ENCODE data around the gene ROM1. TPM values are rescaled to one million over a fixed set of nuclear protein-coding genes. Genes with fewer than 3 reads are reported as not detected.

The ROM1 gene
- total RNA-seq = 10 to 100 TPM in 3 of 4 donors, 1 to 10 TPM in 1; 3.0 to 18.3 (median 10.7) TPM

GRCh38 chr11:62612366-62613290, at the start of gene ROM1, which contains the start of gene EML3:
Gene ROM1 (plus strand): TSS chr11:62613257. CDS start chr11:62613282, 25 bp downstream.
Gene EML3 (minus strand): TSS chr11:62612775. CDS start chr11:62612457, 318 bp downstream.
- peak; percentile 88 for ATAC-seq
- TF ChIP-seq CTCF (IDR thresholded peaks at IDR 0.05) (peak in 3 of 4 experiments; percentile 76 to 99 (median 92)), POLR2AphosphoS5 (IDR thresholded peaks at IDR 0.05) (peak; percentile 66), EP300 (IDR thresholded peaks at IDR 0.05) (no peak), POLR2A (IDR thresholded peaks at IDR 0.05) (peak in 1 of 2 donors; percentile 55)
- whole genome bisulfite sequencing, 2 donors (ENCODE audit: low coverage in 1 of 2) = no CpG with 5 or more reads among the region's 91 CpGs
- Histone ChIP-seq H3K9me3 (no peaks in the 10 kb centered on the region), H3K27me3 (no peaks in the 10 kb centered on the region), H3K36me3 (peaks cover 0 to 68% of the 10 kb centered on the region in 2 donors), H3K4me1 (peaks cover 2 to 42% (median 21%) of the 10 kb centered on the region in 3 donors), H3K4me3 (peak within 1 kb of the TSS; percentile 74 to 95), H3K27ac (peak within 1 kb of the TSS; percentile 93 to 98 (median 96))

- Histone ChIP-seq H3K4me3 (no peak overlapping the region), H3K4me1 (peaks cover 0 to 42% (median 5%) of the 10 kb centered on the region in 3 donors), H3K9me3 (no peaks in the 10 kb centered on the region), H3K27ac (peak overlapping the region in 1 of 4 donors; percentile 35), H3K36me3 (peaks cover 0 to 89% of the 10 kb centered on the region in 2 donors), H3K27me3 (no peaks in the 10 kb centered on the region)
- no peak for ATAC-seq
- 35 to 46% methylated on average over 2 to 4 of the region's 5 CpGs for WGBS, 2 donors (ENCODE audit: low coverage in 1 of 2)
- TF ChIP-seq CTCF (IDR thresholded peaks at IDR 0.05) (no peak), EP300 (IDR thresholded peaks at IDR 0.05) (no peak), POLR2AphosphoS5 (IDR thresholded peaks at IDR 0.05) (no peak), POLR2A (IDR thresholded peaks at IDR 0.05) (no peak)
Measured at GRCh38 chr11:62565100-62565802, 47.8 kb upstream of the ROM1 start.

- Histone ChIP-seq H3K4me1 (peaks cover 0 to 42% (median under 1%) of the 10 kb centered on the region in 3 donors), H3K27me3 (no peaks in the 10 kb centered on the region), H3K4me3 (no peak overlapping the region), H3K36me3 (peaks cover 0 to 98% of the 10 kb centered on the region in 2 donors), H3K9me3 (no peaks in the 10 kb centered on the region), H3K27ac (peak overlapping the region in 1 of 4 donors; percentile 35)
- WGBS, 2 donors (ENCODE audit: low coverage in 1 of 2) = 88 to 95% methylated on average over 8 of the region's 8 CpGs
- TF ChIP-seq POLR2AphosphoS5 (IDR thresholded peaks at IDR 0.05) (no peak), POLR2A (IDR thresholded peaks at IDR 0.05) (no peak), EP300 (IDR thresholded peaks at IDR 0.05) (no peak), CTCF (IDR thresholded peaks at IDR 0.05) (no peak)
- no peak for ATAC-seq
Measured at GRCh38 chr11:62566247-62566646, 46.8 kb upstream of the ROM1 start.

- WGBS, 2 donors (ENCODE audit: low coverage in 1 of 2) = 60 to 75% methylated on average over 2 to 7 of the region's 8 CpGs
- H3K4me1 ChIP-seq = peaks cover 0 to 42% (median 0%) of the 10 kb centered on the region in 3 donors
- TF ChIP-seq CTCF (IDR thresholded peaks at IDR 0.05) = no peak
- no peak for TF ChIP-seq POLR2A (IDR thresholded peaks at IDR 0.05)
- no peak for TF ChIP-seq EP300 (IDR thresholded peaks at IDR 0.05)
- no peak for TF ChIP-seq POLR2AphosphoS5 (IDR thresholded peaks at IDR 0.05)
- no peaks in the 10 kb centered on the region for H3K9me3 ChIP-seq
- no peak for ATAC-seq
- H3K36me3 ChIP-seq = peaks cover 0 to 100% of the 10 kb centered on the region in 2 donors
- no peaks in the 10 kb centered on the region for H3K27me3 ChIP-seq
- no peak overlapping the region for H3K4me3 ChIP-seq
- no peak overlapping the region for H3K27ac ChIP-seq
Measured at GRCh38 chr11:62567018-62567633, 45.9 kb upstream of the ROM1 start.

Measured in gastroesophageal sphincter (tissue), 4 donors.